ENCODE results near the gene ATP5F1E.

Gene ATP5F1E

DNA sequence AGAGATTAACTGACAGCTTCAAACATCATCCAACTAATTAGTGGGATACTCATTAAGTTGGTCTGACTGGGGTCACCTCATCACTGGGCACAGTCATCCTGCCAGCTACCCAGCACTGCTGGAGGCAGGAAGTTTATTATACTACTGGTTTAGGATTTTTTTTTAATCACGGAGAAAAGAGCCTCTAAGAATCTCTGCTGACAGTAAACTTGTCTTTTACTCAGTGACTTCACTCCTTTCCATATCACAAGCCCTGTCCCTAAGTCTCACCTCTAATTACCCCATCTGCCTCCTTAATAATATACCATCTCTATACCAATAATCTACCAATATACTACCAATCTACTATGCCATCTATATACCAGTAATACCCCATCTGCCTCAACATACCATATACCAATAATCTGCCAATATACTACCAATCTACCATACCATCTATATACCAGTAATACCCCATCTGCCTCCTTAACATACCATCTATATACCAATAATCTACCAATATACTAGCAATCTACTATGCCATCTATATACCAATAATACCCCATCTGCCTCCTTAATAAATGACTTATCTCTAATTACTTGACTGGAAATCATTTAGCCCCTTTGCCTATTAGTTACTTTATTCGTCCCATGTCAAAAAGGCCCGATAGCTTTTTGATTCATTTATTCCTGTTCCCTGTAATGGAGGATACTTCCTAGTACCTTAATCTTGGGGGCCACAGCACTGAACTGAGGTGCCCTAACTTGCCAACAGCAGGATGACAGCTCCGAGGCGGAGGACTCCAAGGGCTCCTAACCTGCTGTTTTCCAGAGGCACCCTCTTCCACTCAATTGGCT lies 5.0 kb downstream of the ATP5F1E start:
- intact Hi-C loops (cut with DNase I) = no loop called here
- no peak for DNase-seq

GRCh38 chr20:59025511-59025910 lies 6.6 kb downstream of the ATP5F1E start:
- intact Hi-C loops (cut with DNase I) = no loop called here
- peak in 2 of 42 donors; percentile 24 to 28 for DNase-seq

DNA sequence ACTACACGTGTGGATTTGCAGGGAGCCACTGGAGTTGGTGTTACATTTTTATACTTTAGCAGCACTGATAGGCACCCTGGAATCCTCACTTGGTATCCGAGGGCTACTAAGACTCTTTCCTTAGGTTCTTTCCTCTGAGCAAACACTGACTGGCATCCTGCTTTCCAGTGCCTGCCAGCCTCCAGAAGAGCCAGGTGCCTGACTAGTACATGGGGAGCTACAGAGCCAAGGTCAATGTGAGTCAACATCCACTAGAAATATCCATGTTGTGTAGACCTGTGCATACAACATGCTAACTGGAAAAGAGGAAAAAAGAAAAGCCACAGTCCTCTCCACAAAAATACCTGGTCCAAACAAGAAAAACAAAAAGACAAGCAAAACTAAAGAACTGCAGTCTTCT lies 7.0 kb downstream of the ATP5F1E start:
- DNase-seq = peak in 2 of 42 donors; percentile 33 to 38
- intact Hi-C loops (cut with DNase I) = no loop called here

- intact Hi-C loops (cut with DNase I) = no loop called here
- DNase-seq = peak in 4 of 42 donors; percentile 4 to 35 (median 18)
These were observed 8.0 kb downstream of the ATP5F1E start for GRCh38 chr20:59024111-59024530.

GRCh38 chr20:59023616-59024015 lies 8.5 kb downstream of the ATP5F1E start:
- DNase-seq = peak in 3 of 42 donors; percentile 3 to 24 (median 16)
- intact Hi-C loops (cut with DNase I) = no loop called here

DNA sequence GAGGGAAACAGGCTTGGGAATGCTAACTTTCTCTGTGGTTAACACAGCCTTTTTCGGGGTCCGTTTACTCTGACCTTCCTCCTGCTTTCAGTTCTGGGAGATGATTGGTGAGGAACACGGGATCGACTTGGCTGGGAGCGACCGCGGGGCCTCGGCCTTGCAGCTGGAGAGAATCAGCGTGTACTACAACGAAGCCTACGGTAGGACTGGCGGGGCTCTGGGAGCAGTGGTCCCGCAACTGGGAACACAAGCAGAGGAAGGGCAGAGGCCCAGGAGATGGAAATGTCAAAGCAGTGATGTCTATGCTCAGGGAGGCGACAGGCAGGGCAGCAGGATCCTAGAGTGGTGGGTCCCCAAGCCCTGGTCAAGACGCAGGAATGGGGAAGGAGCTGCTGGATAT lies 9.4 kb downstream of the ATP5F1E start:
- DNase-seq = peak in 4 of 42 donors; percentile 0 to 28 (median 12)
- intact Hi-C loops (cut with DNase I) = no loop called here

- intact Hi-C loops (cut with DNase I) = no loop called here
- peak in 4 of 42 donors; percentile 7 to 37 (median 21) for DNase-seq
These were observed 11.1 kb downstream of the ATP5F1E start for GRCh38 chr20:59020938-59021551.

- intact Hi-C loops (cut with DNase I) = no loop called here
- peak in 2 of 42 donors; percentile 1 to 35 for DNase-seq
These were observed 12.9 kb downstream of the ATP5F1E start, which contains the start of gene TUBB1 for GRCh38 chr20:59019217-59019616. TSS of gene TUBB1 (plus strand) at chr20:59019429. CDS start at chr20:59019523, 94 bp downstream.

- peak in 3 of 42 donors; percentile 4 to 6 (median 5) for DNase-seq
- intact Hi-C loops (cut with DNase I) = no loop called here
These were observed 13.3 kb downstream of the ATP5F1E start for GRCh38 chr20:59018817-59019216.

- DNase-seq = peak in 5 of 42 donors; percentile 1 to 25 (median 6)
- intact Hi-C loops (cut with DNase I) = no loop called here
These were observed 14.5 kb downstream of the ATP5F1E start for GRCh38 chr20:59017493-59018231.

DNA sequence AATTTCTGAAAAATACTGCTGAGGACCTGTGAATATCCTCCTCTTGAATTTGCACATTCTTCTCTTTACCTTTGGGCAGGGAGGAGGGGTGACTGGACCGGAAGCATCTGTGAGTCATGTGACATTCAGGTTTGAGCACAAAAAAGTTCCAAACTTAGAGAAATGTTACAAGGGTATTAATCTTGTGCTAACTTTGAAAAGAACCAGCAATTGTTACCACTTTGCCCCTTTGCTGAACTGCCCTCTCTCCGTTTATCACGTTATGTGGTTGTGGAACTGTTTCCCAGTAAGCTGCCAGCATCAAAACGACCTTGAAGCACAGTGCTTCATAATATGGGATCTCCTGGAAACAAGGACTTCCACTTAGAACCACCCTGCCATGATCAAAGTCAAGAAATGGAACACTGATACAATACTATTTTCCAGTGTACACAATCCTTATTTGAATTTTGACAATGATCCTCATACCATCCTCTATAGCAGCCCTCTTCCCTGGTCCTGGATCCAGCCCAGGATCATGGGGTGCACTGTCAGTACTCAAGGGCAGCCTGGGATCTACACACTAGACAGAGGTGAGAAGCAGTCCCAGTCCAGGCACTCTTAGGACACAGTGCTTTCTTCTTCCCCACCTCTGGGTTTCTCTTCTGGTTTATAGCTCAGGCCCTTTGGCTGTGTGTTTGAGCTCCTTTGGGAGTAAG lies 15.2 kb downstream of the ATP5F1E start:
- peak in 3 of 42 donors; percentile 1 to 26 (median 4) for DNase-seq
- intact Hi-C loops (cut with DNase I) = no loop called here

- peak in 4 of 42 donors; percentile 5 to 22 (median 8) for DNase-seq
- intact Hi-C loops (cut with DNase I) = no loop called here
These were observed 16.1 kb downstream of the ATP5F1E start for GRCh38 chr20:59015812-59016711.

DNA sequence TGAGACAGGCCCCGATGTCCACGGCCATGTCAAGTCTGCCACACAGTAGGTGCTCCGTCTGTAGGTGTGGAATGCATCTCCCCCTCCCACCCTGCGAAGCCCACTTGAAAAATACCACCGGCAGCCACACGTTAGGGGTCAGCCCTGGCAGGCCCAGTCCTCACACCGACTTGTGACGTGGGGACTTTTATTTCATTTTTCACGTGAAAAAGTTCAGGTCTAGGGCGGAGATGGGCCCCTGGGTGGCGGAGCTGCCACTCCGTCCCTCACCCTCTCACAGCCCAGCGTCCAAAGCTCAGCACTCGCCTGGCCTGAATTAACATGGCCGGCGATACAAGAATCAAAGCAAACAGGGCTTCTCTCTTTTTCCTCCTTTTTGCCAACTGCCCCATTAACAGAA lies 16.7 kb downstream of the ATP5F1E start:
- intact Hi-C loops (cut with DNase I) = no loop called here
- peak in 4 of 42 donors; percentile 3 to 32 (median 12) for DNase-seq

GRCh38 chr20:59014680-59015389 lies 17.3 kb downstream of the ATP5F1E start:
- intact Hi-C loops (cut with DNase I) = no loop called here
- DNase-seq = peak in 8 of 42 donors; percentile 6 to 35 (median 20)

GRCh38 chr20:59013959-59014608 lies 18.1 kb downstream of the ATP5F1E start:
- DNase-seq = peak in 22 of 42 donors; percentile 22 to 78 (median 55)
- intact Hi-C loops (cut with DNase I) = no loop called here

Measured in head of caudate nucleus (tissue), 42 donors.